Stimulated activated naive CD8-positive, alpha-beta T cell treated with anti-CD3 and anti-CD28 coated beads, Interleukin-15, Interleukin-2, amounts not matched to agents 100 U/mL and 50 U/mL, for 24 hours (primary cell): ENCODE data around the gene CSNK1D.

Experiments used
- ATAC-seq: fragments of 150-1000 bp; cut with Tn5 transposase; one replicate; pipeline ENCODE4 v1.10.0; 2021
- DNase-seq: peaks from one replicate; pipeline ENCODE4 v3.0.0; 2021

CSNK1D gene

GRCh38 chr17:82295472-82295814 is 21.9 kb upstream of the CSNK1D start:
- no peak for ATAC-seq
- DNase-seq: no peak

GRCh38 chr17:82294064-82294773 is 20.7 kb upstream of the CSNK1D start:
- no peak for DNase-seq
- ATAC-seq: no peak

- peak; percentile 96 for ATAC-seq
- peak; percentile 91 for DNase-seq
Observed at GRCh38 chr17:82292251-82293154, 19.0 kb upstream of the CSNK1D start.

- ATAC-seq (no peak), DNase-seq (no peak)
Observed at GRCh38 chr17:82291582-82292250, 18.2 kb upstream of the CSNK1D start.

- no peak for DNase-seq
Observed at GRCh38 chr17:82287868-82288801, 14.6 kb upstream of the CSNK1D start.

GRCh38 chr17:82287013-82287867 is 13.7 kb upstream of the CSNK1D start:
- ATAC-seq: no peak
- DNase-seq: no peak

More at GRCh38 chr17:82287868-82288801, 14.6 kb upstream of the CSNK1D start:
- no peak for ATAC-seq

- DNase-seq: no peak
Observed at GRCh38 chr17:82285141-82285540, 11.6 kb upstream of the CSNK1D start.

GRCh38 chr17:82283208-82283749 is 9.8 kb upstream of the CSNK1D start:
- DNase-seq (peak; percentile 73), ATAC-seq (peak; percentile 88)

More at GRCh38 chr17:82285141-82285540, 11.6 kb upstream of the CSNK1D start:
- ATAC-seq: no peak

- no peak for DNase-seq
- ATAC-seq: peak; percentile 34
Observed at GRCh38 chr17:82282239-82283207, 9.0 kb upstream of the CSNK1D start.

- peak; percentile 66 for DNase-seq
- ATAC-seq: peak; percentile 79
Observed at GRCh38 chr17:82281502-82282238, 8.2 kb upstream of the CSNK1D start.

- ATAC-seq (no peak), DNase-seq (no peak)
Observed at GRCh38 chr17:82281076-82281475, 7.6 kb upstream of the CSNK1D start.

GRCh38 chr17:82280537-82280936 is 7.0 kb upstream of the CSNK1D start:
- ATAC-seq (no peak), DNase-seq (no peak)

- ATAC-seq (no peak), DNase-seq (no peak)
Observed at GRCh38 chr17:82278786-82279391, 5.4 kb upstream of the CSNK1D start.

GRCh38 chr17:82278308-82278707 is 4.8 kb upstream of the CSNK1D start:
- DNase-seq (no peak), ATAC-seq (no peak)

GRCh38 chr17:82277851-82278250 is 4.4 kb upstream of the CSNK1D start:
- DNase-seq: no peak
- ATAC-seq: no peak

- DNase-seq: no peak
- no peak for ATAC-seq
Observed at GRCh38 chr17:82276938-82277337, 3.4 kb upstream of the CSNK1D start.

GRCh38 chr17:82275326-82275725 is 1.8 kb upstream of the CSNK1D start:
- no peak for ATAC-seq
- no peak for DNase-seq
